ENCODE measurements around the gene UBALD2.
"Not testable (repeated sequence)": the region's sequence is repeated elsewhere in the genome, so short reads cannot be mapped to it uniquely, and the experiment has no call there.

The UBALD2 gene

DNA sequence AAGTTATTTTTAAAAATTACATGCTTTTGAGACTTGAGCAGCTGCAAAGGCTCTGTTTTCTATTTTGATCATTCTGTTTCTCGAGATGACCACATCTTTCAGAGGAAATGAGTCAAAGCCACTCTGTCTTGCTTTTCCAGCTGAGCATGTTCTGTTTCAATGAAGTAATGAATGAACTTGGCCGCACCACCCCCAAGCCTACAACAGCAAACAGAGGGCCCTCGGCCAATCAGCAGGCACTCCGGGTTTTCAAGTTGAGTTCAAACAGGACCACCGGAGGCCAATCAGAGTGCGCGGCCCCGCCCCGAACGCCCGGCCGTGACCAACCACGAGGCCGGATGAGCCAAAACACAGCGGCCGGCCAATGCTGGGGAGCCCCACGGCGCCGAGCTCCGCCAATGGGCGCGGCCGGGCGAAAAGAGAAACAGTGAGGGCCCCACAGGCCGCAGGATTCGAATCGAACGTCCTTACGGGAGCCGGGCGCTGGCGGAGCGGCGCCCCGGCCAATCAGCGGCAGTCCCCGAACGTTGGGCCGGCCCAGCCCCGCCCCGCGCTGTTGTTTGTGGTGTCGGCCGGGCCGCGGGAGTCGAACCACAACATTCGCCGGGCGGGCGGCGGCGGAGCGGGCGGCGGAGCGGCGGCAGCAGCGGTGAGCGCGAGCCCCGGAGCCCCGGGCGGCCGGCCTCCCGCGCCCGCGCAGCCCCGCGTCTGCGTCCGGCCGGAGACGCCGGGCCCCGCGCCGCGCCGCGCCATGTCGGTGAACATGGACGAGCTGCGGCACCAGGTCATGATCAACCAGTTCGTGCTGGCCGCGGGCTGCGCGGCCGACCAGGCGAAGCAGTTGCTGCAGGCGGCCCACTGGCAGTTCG, at the start of gene UBALD2:
Gene UBALD2 (plus strand): TSS at position 594 of the 869 bp plus-strand sequence. CDS start 158 bp downstream, at position 752.
- DNase-seq (ENCODE audit: low read depth): peak; percentile 100

GRCh38 chr17:76217081-76217480, 48.1 kb upstream of the UBALD2 start:
- no peak for DNase-seq (ENCODE audit: low read depth)

DNA sequence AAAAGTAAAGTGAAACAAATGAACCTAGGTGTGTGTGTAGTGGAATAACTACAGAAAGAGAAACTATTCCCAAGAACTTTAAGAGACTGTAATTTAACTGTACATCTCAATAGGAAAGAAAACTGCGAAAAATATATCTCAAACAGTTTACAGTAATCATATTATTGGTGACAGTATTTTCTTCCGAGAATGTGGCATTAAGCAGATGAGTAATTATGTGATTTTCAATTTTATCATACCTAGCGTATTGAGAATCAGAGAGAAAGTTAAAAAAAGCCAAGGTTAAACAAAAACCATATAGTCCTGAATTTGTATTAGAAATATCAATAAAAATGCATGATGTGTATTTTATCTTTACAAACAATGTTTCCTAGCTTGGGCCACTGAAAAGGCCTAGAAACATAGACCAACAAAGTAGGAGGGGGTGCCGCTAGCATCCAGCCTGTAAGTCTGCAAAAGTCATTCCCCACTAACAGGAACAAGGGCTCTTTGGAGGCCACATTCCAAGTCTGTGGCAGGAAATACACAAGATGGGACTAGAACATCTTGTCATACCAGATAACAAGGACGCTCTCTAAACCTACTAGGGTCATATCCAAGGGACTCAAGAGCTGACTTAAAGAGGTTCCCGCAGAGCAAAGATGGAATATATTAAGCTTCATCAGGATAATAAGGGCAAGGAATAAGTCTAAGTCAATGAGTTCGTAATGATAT, 45.3 kb upstream of the UBALD2 start:
- DNase-seq (ENCODE audit: low read depth): no peak

DNA sequence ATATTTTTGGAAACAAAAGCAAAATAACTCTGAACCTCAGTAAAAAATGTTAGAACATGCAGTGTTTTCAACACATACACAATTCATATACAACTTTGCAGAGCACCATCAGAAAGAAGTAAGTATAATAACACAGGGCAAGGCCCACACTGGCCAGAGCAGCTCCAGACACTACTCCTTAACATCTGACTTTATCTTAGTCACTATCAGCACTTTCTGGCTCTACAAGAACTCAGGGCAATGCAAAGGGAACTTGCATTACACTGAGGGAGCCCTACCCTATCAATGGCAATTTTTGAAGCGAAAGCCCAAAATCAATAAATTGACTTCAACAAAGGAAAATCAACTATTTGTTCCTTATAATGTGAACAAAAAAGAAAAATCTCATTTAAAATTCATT, 41.3 kb upstream of the UBALD2 start:
- DNase-seq (ENCODE audit: low read depth): no peak

DNA sequence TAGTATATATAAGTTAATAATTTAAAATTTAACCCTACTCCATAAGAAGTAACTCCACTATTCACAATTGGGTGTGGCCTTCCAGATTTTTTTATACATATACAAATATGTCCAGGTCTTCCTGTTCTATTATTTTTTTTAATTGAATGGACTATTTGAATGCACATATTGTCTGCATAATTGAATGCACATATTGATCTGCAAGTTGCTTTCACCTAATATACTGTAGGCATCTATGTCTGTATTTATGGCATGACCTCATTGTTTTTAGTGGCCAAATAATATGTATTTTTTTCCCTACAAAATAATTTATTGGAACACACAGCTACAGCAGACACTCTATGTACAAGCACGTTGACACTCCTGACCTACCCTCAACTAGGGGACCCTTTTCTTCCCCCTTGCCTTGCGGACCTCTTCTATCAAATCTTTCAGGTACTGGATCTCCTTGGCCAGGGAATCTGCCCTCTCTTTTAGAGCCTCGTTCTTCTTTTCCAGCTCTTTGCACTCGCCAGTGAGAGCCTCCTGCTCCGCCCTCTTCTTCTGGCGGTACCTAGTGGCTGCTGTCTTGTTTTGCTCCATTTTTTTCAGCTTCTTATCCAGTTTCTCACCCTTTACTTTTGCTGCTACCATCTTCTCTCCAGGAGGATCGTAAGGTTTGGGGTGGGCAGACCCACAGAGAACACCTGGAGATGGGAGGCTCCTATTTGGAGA, 39.6 kb upstream of the UBALD2 start:
- not testable (repeated sequence) for DNase-seq (ENCODE audit: low read depth)

DNA sequence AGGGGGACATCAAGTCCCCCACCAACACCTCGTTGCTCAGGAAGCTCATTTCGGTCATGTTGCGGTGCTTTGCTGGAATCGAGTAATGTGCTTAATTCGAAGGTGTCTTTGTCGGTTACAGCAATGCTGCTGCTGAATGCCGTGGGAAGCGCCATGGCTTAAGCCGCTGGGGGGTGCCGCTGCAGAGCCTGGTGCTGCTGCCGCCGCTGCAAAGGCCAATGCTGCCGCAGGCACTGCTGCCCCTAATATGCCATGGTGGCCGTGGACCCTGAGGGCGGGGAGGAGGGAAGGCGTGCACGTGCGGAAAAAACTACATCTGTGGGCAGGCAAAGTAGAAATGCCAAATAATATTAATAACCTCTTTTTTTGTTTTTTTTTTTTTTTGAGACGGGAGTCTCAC, 38.4 kb upstream of the UBALD2 start:
- DNase-seq (ENCODE audit: low read depth): not testable (repeated sequence)

DNA sequence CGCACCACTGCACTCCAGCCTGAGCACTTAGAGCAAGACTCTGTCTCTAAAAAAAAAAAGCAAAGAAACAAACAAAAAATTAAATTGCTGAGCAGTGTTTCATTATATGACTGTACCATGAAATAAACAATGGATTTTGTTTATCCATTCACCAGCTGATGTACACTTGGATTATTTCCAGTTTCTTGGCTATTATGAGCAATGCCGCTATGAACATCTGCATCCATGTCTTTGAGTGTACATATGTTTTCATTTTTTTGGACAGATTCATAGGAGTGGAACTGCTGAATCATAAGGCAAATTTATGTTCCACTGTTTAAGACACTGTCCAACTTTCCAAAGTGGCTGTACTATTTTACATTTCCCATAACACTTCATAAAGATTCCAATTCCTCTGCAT, 32.8 kb upstream of the UBALD2 start:
- DNase-seq (ENCODE audit: low read depth): peak; percentile 82

DNA sequence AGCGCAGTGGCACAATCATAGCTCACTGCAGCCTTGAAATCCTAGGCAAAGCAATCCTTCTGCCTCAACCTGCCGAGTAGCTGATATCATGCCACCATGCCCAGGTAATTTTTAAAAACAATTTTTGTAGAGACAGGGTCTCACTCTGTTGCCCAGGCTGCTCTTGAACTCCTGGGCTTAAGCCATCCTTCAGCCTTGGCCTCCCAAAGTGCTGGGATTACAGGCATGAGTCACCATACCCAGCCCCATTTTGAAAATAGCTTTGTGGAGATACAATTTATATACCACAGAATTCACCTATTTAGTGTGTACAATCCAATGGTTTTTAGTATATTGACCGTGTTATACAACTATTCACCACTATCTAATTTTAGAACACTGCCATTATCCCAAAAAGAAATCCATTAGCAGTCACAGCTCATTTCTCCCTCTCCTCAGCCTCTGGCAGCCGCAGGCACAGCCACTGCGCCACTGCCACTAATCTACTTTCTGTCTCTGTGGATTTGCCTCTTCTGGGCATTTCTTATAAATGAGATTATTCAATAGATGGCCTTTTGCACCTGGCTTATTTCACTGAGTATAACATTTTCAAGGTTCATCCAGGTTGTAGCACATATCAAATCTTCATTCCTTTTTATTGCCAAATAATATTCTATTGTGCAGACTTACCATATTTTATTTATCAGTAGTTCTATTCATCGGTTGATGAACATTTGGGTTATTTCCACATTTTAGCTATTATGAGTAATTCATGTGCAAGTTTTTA, 31.4 kb upstream of the UBALD2 start:
- no peak for DNase-seq (ENCODE audit: low read depth)

- no peak for DNase-seq (ENCODE audit: low read depth)
Observed at GRCh38 chr17:76234354-76234679, 30.8 kb upstream of the UBALD2 start.

DNA sequence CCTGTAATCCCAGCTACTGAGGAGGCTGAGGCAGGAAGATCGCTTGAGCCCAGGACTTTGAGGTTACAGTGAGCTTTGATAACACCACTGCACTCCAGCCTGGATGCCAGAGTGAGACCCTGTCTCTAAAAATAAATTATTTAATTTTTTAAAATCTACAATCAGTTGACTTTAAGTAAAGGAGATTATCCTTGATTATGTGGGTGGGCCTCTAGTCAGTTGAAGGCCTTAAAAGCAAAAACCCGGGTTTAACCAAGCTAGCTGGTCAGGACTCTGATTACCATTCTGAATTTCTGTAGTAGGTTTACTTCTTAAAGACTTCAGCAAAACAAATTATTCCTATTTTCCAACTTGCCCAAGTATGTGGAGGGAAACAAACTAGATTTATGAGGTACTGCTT, 29.3 kb upstream of the UBALD2 start:
- DNase-seq (ENCODE audit: low read depth): no peak

GRCh38 chr17:76236603-76237002, 28.5 kb upstream of the UBALD2 start:
- no peak for DNase-seq (ENCODE audit: low read depth)

DNA sequence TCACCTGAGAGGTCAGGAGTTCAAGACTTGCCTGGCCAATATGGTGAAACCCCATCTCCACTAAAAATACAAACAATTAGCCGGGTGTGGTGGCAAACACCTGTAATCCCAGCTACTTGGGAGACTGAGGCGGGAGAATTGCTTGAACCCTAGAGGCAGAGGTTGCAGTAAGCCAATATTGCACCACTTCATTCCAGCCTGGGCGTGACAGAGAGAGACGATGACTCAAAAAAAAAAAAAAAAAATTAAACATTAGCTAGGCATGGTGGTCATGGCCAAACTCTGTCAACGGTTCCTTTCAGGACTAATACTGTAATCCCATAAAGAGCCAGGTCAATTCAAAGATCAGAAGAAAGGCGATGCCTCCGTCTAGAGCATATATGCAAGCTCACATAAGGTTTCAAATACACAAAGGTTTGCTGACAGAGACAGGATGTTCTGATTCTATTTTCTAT, 27.3 kb upstream of the UBALD2 start:
- DNase-seq (ENCODE audit: low read depth): no peak

- no peak for DNase-seq (ENCODE audit: low read depth)
Observed at GRCh38 chr17:76238847-76239537, 26.2 kb upstream of the UBALD2 start.

GRCh38 chr17:76239538-76240274, 25.4 kb upstream of the UBALD2 start:
- DNase-seq (ENCODE audit: low read depth): no peak

DNA sequence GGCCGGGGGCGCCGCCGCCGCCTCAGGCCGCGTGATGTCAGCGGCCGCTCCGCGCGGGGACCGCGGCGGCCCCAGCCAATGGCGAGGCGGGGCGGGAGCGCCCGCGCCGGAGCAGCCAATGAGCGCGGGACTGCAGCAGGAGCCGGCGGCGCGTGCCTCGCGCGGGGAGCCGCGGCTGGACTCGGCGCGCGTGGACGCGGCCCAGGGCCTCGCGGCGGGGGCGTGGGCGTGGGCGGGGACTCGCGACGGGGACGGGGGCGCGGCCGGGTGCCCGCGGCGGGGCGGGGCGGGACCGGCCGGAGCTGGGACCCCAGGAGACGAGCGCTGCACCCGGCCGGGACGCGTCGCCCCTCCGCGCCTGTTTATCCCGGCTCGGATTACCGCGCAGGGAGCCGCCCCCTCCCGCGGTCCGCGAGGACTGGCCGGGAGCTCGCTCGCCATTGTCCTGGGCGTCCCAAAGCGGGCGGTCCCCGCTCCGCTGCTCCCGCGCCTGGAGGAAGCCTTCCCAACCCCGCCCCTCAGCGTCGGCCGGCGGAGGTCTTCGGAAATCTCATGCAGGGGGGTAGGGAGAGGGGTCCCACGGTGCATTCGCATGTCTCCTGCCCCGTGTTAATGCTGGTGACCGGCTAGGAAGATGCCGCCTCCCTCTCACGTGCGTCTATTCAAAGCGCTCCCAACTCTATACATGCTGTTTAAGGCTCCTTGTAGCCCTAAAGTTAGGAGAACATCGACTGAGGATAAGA, 24.5 kb upstream of the UBALD2 start, which contains the start of gene RNF157:
Gene RNF157 (minus strand): TSS at position 33 of the 743 bp plus-strand sequence. CDS start 253 bp downstream, outside the sequence.
- DNase-seq (ENCODE audit: low read depth): peak; percentile 62

DNA sequence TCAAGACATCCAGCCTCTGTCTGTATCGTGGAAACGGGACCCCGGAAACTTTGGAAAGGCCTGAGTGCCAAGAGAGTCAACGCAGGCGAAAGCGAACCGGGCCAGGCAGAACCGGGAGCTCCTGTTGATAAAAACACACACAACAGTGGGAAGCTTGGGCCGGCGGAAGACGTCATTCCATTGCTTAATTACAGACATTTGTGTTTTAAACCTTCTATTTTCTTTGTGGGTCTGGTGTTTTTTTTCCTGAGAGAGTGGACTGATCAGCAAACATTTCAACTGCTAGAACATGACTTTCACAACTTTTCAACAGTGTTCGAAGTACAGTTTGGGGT, 24.0 kb upstream of the UBALD2 start:
- no peak for DNase-seq (ENCODE audit: low read depth)

DNA sequence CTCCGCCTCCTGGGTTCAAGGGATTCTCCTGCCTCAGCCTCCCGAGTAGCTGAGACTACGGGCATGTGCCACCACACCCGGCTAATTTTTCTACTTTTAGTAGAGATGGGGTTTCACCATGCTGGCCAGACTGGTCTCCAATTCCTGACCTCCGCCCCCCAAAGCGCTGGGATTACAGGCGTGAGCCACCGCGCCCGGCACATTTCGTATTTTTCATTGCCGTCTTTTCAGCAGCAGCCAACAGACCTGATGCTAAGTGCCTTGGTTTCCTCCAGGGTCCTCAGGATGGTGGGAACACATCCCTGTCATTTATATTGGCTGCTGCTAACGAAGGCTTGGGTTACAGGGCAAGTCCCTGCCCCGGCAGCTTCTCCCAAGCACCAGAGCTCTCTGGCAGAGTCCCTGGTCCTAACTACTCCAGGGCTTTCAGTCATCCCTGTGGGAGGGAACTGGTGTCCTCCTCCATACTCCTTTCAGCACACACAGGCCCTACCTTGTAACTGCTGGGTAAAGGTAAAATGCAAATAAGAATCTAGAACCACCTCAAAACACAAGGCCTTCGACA, 23.4 kb upstream of the UBALD2 start:
- no peak for DNase-seq (ENCODE audit: low read depth)

DNA sequence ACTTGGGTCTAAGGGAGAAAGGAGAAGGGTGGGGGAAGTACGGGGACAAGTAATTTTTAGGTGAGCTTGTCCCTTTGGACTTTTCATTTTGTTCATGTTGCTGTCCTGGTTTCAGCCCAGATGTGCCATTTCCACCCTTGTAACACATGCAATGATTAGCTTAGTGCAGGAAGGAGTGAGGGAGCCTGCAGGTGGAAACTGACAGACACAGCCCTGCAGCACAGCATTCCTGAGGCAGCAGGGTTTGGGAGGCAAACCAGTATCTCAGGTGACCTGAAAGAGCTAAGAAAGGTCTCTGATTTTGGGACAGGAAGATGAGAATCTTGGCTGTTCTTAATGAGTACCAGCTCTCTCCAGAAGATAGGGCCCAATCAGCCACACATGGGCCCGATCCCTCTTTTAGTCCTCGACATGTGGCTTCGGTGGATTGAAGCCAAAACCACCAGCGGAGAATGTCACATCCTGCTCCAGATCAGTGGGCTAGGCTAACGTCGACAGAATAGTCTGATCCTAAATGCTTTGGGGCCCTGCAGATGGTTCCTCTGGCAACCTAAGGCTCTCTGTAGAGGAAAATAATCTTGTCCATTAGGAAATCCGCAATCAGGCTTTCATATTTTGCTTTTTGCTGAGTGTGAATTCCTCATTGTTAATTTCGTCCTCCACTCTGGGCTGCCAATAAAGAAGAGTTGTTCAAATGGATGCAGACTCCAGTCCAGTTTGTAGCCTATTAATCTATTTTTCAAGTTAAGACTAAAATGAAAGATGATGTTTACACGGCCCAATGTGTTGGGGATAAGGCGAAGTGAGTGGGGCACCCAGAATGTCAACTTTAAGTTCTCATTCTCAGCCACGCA, 21.1 kb upstream of the UBALD2 start:
- peak; percentile 54 for DNase-seq (ENCODE audit: low read depth)

GRCh38 chr17:76244721-76245120, 20.4 kb upstream of the UBALD2 start:
- not testable (repeated sequence) for DNase-seq (ENCODE audit: low read depth)
